ENCODE data around the gene CA4.

Gene CA4

DNA sequence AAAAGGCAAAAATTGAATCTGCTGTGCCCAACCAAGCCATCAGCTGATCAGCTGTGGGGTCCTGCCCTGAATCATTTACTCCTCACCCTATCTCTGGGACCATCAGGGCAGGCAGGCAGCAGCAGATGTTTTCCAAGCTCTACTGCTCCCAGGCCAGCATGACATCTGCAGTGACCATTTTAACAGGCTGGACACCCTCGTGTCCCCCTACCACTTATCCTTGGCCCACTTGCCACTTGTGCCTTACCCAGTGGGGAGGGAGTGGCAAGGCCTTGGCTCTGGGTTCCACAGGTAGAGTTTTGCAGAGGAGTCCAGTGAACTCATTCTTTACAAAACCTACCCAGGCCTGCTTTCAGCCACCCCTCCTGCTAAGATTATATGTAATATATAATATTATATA lies 12.0 kb upstream of the CA4 start:
- TF ChIP-seq, protein P1, sequence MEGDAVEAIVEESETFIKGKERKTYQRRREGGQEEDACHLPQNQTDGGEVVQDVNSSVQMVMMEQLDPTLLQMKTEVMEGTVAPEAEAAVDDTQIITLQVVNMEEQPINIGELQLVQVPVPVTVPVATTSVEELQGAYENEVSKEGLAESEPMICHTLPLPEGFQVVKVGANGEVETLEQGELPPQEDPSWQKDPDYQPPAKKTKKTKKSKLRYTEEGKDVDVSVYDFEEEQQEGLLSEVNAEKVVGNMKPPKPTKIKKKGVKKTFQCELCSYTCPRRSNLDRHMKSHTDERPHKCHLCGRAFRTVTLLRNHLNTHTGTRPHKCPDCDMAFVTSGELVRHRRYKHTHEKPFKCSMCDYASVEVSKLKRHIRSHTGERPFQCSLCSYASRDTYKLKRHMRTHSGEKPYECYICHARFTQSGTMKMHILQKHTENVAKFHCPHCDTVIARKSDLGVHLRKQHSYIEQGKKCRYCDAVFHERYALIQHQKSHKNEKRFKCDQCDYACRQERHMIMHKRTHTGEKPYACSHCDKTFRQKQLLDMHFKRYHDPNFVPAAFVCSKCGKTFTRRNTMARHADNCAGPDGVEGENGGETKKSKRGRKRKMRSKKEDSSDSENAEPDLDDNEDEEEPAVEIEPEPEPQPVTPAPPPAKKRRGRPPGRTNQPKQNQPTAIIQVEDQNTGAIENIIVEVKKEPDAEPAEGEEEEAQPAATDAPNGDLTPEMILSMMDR (IDR thresholded peaks at IDR 0.05), result no peak
- TF ChIP-seq ZFX (IDR thresholded peaks at IDR 0.05; ENCODE audit: borderline replicate concordance), result no peak
- H3K27ac ChIP-seq, result no peak overlapping the region

DNA sequence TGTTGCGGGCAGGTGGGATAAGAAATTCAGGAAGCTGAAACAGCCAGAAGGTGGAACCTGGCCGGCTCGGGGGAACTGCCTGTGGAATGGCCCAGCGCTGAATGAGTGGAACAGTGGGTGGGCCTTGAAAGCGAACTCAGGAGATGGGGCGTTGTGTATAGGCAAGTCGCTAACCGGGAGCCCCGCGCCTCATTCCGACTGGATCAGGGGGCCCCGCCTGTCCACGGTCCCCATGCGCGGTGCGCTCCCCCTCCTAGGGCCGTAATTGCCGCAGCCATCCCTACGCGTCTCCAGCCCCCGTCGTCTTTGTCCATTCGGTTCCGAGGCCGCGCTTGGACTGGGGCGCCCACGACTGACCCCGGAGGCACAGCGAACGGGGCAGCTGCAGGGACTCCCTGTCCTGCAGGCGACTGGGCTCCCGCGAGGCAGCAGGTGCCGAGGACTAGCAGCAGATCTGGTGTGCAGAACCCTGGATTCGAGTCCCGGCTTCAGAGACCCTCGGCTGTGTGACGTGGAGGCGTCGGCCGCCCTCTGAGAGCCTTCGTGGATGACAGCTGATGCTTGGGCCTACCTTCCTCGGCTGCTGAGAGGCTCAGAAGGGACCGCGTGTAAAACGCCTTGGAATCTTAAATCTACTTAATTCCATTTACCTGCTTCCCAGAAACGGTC lies 10.9 kb upstream of the CA4 start:
- H3K27ac ChIP-seq, result no peak overlapping the region
- TF ChIP-seq, protein P1 (IDR thresholded peaks at IDR 0.05), result no peak
- TF ChIP-seq ZFX (IDR thresholded peaks at IDR 0.05; ENCODE audit: borderline replicate concordance), result no peak

DNA sequence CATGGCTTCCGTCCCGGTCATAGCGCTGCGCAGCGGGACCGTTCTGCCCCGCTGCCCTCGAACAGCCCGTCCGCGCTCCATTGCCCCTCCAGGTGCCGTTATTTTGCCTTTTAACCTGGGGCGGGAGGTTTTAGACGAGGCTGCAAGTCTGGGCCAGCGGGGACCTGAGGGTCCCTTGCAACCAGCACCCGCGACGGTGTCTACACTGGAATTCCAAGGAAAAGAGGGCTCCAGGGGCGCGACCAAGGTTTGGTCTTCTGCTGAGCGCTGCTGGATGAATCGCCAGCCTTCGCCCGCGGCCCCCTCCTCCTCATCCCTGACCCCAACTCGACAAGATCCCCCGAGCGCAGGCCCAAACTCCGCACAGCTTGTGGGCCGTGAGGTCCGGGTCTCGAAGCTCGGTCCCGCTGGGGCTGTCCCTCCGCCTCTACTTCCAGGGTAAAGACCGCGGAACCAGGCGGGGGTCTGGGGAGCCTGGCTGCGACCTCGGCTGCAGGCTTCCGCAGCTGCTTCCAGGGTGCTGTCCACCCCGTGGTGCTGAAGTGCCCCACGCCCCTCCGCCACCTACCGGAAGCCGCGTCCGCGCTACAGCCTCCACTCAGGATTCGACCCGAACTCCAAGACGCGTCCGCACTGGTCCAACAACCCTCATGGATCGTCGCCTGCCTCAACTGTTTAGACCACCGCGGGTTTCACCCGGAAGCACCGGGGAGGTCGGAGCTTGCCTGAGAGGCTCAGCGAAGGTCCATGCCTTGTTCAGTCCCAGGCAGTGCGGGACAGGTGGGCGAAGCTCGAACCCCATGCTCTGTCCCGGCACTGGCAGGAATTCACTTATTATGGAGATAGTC lies 10.1 kb upstream of the CA4 start:
- no peak for TF ChIP-seq ZFX (IDR thresholded peaks at IDR 0.05; ENCODE audit: borderline replicate concordance)
- TF ChIP-seq, protein P1 (IDR thresholded peaks at IDR 0.05), result peak; percentile 73
- H3K27ac ChIP-seq, result no peak overlapping the region

DNA sequence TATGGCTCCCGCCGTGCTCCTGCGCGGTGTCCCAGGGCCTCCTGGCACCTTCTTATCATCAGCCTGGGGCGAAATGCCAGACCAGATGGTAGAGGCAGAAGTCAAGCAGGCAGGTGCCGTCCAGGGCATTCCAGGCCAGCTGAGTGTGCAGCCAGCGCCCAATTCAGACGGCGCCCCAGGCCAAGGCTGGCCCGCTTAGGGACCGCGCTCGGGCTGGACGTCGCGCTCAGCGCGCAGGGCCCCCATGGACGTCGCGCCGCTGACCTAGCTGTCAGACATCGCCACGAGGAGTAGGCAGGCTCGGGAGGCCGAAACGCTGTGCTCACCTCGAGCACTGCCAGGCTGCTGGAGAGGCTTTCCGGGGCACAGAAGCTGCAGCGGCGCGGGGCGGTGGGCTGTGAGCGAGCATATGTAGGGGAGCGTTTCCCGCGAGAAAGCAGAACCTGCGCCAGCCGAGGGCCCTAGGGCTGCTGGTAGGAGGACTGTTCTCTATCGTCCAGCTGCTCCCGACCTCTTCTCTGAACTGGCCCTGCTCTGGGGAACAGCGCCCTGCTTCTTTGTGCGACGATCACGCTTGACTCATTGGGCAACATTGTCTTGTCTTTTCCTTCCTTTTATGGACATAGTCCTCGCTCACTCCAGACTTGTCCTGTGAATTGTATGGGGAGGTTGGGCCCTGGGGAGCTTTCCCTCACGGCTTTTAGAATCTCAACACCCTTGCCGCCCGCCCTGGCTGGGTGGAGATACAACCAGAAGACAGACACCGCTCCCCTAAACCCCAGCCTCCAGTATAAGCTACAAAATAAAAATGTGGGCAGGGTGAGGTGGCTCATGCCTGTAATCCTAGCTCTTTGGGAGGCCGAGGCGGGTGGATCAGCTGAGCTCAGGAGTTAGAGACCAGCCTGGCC lies 8.4 kb upstream of the CA4 start:
- TF ChIP-seq ZFX (IDR thresholded peaks at IDR 0.05; ENCODE audit: borderline replicate concordance), result no peak
- TF ChIP-seq, protein P1 (IDR thresholded peaks at IDR 0.05), result no peak
- no peak overlapping the region for H3K27ac ChIP-seq

DNA sequence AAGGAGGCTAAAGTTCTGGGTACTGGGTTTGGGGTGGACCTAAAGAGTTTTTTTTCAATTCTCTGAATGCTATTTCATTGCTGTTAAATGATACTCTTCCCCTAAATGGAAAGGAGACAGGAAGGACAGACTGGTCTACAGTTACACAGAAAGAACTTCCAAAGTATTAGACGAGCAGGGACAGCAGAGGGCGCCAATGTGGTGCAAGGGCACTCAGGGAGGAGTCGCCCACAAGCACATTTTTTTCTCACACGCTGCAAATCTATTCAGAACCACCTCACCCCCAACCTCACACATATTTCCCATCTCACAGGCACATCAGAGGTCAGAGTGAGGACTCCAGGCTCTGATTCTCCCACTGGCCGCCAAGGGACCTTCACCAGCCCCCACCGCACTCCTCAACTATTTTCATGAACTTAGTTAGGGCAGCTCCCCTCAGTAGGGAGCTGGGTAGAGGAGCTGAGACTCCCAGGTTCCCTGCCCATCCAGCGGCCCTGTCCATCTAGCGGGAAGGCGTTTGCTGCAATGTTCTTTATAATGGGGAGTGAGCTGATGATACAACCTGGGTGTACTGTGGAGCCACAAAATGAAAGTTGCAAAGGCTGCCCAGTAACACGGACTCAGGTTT lies 6.8 kb upstream of the CA4 start:
- peak overlapping the region; percentile 41 for H3K27ac ChIP-seq
- TF ChIP-seq, protein P1 (IDR thresholded peaks at IDR 0.05), result peak; percentile 93
- no peak for TF ChIP-seq ZFX (IDR thresholded peaks at IDR 0.05; ENCODE audit: borderline replicate concordance)

DNA sequence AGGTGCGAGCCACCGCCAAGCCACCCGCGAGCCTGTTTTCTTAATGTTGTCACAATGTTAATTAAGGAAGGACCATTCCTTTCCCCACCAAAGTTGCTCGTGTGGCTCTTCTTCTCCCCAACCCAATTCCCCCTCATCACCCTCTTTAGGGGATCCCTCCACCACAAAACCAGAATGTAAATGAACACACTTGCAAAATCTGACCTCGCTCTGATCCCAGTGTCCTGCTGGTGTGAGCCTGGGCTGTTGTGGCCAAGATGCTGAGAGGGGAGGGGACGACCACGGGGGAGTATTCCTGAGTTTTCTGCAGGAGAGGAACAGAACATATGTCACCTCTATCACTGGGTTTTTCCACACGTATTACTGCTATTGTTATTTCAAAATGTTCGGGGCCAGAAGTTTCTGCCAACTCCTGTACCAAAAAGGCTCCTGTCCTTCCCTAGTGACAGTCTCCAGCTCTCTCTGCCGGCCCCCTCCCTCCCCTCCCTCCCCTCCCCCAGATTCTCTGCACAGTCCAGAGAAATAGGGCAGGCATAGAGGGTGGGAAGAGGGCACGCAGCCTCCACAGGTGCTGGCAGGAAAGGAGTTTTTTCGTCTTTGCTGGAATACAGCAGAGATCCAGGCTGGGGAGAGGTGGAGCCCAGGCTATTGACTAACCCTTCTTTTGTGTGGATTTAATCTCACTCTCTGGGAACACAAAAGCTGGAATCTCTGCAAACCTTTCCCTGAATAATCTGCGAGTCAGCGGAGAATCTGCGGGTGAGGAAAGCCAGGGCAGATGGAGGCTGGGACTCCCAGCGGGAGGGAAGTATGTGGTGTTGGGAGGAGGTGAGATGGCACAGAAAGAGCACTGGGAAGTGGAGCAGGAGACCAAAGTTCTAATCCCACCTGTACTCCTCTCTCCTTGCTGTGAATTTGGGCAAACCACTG lies 4.5 kb upstream of the CA4 start:
- no peak overlapping the region for H3K27ac ChIP-seq
- TF ChIP-seq, protein P1 (IDR thresholded peaks at IDR 0.05), result no peak
- no peak for TF ChIP-seq ZFX (IDR thresholded peaks at IDR 0.05; ENCODE audit: borderline replicate concordance)

Measured in 22Rv1 (cell line).